NOMO-1 treated with DMSO at 0.1 percent for 48 hours (cell line): ENCODE data around the gene PRKCD.

Experiments
- DNase-seq: peaks from one replicate; lab custom pipeline; 2025; ENCODE audit not compliant: unreplicated experiment; lab: John Stamatoyannopoulos, UW

PRKCD gene

DNA sequence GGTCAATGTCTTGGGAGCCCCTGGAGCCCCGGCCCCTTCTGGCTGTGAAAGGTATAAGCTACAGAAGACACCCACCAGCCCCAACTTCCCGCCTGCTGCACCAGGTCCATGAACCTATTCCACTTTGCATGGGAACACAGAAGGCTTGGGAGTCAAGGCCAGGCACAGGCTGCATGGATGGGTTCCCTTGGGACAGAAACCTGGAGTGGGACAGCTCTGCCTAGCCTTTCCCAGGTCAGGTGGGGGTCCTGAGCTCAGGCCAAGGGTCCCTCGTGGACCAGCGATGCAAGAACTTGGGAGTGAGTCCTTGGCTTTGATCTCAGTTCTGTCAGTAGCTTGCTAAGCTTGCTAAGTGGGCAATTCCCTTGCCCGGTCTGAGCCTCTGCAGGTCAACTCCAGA is 69.8 kb downstream of the PRKCD start:
- DNase-seq = no peak

GRCh38 chr3:53231532-53232511 is 70.8 kb downstream of the PRKCD start:
- DNase-seq = no peak

DNA sequence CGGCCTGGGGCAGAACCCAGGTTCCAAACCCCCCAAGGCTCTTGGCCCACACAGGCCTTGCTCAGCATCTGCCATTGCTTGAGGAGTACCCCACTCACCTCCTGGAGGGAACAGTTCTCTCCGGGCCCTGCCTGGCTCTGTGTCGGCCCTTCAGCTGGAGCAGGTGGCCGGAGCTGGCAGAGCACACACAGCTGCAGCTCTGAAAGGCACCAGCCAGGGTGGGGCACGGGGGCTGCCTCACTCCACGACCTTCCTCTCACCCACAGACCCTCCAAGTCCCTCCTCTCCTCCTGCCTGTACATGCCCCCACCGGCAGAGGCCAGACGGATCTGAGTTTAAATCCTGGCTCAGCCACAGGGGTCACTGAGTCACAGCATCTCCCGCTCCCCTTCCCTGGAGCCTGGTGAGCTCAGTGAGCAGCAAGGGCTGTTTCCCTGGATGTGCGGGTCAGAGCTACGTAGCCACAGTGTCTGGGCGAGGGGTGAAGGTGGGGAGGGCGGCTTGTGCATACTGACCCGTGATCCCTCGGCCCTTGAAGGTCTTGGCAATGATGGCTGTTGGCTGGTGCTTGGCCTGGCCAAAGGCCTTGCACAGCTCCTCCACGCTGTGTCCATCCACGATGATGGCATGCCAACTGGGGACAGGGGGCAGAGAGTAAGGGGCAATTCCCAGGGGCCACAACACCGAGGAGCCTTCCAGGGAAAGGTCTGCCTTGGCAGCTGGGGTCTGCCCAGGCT is 71.8 kb downstream of the PRKCD start:
- DNase-seq = no peak

DNA sequence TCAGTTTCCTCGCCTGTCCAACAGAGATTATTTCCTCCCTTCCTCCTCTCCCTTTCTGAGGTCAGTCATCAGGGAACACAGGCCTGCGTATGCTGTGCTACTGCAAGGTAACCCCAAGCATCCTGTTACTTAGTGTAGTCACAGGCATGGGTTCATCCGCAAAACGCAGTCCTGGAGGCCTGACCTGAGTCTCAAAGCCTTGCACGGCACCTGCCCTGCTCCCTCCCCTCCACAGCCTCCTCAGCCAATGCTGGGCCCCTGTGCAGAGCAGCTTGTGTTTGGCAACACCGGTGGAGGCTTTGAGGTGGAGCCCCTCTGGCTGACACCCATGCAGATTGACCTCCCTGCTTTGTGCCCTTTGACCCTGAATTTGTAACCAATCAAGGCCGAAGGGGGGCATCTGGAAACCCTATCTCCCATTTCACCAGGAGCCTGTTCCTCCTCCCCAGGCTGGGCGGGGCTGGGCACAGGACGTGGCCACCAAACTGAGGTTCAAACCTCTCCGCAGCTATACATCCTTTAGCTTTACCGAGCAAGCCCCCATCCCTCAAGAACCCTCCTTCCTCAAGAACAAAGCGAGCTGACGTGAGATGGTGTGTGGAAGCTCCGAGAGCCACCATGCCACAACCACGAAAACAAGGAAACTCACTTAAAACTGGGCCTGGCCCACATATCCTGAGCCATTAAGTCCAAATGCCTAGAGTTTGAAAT is 73.3 kb downstream of the PRKCD start:
- no peak for DNase-seq

DNA sequence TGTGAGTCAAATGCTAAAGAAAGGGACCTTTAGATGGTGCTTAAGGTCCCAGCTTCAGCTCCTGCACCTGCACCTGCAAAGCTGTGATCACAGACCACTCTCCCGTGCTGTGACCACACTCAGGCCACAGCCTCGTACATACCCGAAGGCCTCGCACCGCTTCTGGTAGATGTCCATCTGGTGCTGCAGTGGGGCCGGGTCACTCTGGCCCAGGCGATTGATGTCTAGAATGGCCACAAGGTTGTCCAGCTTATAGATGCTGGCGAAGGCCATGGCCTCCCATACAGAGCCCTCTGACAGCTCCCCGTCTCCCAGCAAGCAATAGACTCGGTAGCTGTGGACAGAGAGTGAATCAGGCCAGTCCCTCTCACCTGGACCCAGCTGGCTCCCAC is 73.8 kb downstream of the PRKCD start:
- no peak for DNase-seq

GRCh38 chr3:53235545-53235944 is 74.5 kb downstream of the PRKCD start:
- DNase-seq = no peak

DNA sequence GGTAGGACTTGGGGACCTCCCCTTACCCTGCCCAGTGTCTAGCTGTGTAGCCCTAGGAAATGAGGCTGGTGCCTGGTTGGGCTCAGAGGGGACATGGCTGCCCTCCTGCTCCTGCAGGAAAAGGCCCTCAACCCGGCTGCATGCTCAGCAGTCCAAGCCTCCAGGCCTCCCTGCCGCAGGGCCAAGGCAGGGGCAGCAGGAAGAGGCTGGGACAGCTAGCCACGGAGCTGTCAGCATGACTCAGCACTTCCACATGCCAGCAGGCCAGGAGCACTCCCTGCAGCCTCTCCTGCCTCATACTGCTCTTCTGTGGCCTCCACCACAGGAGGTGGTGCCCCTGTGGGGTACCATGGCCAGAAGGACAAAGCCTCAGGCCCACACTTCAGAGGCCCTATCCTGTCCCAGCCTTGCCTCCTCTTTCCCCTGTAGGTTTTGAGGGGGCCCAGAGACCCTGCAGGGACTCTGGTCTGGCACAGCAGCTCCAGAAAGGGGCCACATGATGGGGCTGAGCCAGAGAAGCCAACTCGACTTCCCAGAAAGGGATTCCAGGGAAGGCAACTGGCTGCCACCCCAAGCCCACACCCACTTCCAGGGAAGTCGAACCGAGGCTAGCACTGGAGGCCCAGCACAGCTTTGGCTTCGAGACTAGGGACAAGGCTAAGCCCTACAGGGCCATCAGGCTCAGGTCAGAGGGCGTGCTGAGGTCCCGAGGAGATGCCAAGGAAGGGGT is 75.3 kb downstream of the PRKCD start:
- peak; percentile 46 for DNase-seq

GRCh38 chr3:53238051-53238850 is 77.2 kb downstream of the PRKCD start:
- DNase-seq = no peak

- no peak for DNase-seq
These were observed 77.9 kb downstream of the PRKCD start for GRCh38 chr3:53238886-53239285.

GRCh38 chr3:53239800-53240199 is 78.8 kb downstream of the PRKCD start:
- DNase-seq = no peak

DNA sequence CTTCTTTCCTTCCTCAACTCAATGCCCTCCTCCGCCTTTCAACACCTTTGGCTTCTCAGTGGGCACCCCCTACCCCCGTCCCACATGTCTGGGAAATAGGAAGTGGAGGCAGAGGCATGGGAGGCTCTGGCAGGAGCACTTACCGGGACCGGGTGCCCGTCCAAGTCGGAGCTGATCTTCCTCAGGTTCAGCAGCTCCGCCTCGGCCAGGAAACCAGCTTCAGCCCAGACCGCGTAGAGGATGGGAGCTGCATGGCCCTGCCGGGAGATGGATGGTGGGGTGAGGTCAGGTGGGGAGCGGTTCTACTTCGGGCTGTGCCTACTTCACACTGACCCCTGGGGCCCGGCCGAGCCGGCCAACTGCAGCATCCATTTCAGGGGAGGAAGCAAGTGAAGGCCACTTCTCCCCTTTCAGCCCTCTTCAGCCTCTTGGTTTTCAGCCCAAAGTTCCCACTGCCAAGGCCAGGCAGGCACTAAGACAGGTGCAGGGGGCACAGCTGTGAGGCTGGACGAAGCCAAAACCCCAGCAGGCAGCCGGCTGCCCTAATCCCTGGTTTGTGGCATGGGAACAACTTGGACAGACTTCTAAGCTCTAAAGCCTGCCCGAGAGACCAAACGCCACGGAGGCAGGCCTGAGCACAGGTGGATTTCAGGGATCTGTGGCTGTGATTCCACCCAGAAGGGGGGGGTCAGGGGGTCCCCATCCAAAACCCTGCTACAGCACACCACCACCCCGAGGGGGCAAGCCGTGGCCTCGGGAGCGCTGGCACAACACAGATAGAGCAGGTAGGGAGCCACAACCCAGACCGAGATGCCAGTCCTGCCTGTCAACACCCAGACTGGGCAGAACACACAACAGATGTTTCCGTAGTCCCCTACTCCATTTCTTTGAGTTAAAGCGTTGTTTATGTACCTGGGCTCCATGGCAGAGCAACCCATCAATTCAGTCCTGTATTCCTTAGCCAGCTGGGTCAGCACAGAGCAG is 80.3 kb downstream of the PRKCD start:
- DNase-seq = no peak

- no peak for DNase-seq
These were observed 81.1 kb downstream of the PRKCD start for GRCh38 chr3:53242155-53242554.
